Frontal cortex (tissue), 4 donors: ENCODE results near the gene SCIN. TPM values are rescaled to one million over a fixed set of nuclear protein-coding genes. Genes with fewer than 3 reads are reported as not detected.
"Not testable (repeated sequence)": the region's sequence is repeated elsewhere in the genome, so short reads cannot be mapped to it uniquely, and the experiment has no call there.

Experiments used
- DNase-seq, 2 donors: peaks; one replicate each; pipeline ENCODE4 v3.0.0; 2012; ENCODE audit warnings: low spot score in 2 of 2
- FAIRE-seq: peaks from 2 replicates; lab custom pipeline; 2012; peaks lifted over from hg19 to GRCh38; lab: Jason Lieb, UNC
- total RNA-seq: library from RNA; depleted of rRNA; stranded (reverse); fragments of >200 nt; gene quantifications from one replicate; pipeline ENCODE4 v1.2.3, GENCODE V29; 2014
- donor health status: control.
- donor health status: control.
- donor health status: control.

SCIN gene
- 1.6 TPM for total RNA-seq

DNA sequence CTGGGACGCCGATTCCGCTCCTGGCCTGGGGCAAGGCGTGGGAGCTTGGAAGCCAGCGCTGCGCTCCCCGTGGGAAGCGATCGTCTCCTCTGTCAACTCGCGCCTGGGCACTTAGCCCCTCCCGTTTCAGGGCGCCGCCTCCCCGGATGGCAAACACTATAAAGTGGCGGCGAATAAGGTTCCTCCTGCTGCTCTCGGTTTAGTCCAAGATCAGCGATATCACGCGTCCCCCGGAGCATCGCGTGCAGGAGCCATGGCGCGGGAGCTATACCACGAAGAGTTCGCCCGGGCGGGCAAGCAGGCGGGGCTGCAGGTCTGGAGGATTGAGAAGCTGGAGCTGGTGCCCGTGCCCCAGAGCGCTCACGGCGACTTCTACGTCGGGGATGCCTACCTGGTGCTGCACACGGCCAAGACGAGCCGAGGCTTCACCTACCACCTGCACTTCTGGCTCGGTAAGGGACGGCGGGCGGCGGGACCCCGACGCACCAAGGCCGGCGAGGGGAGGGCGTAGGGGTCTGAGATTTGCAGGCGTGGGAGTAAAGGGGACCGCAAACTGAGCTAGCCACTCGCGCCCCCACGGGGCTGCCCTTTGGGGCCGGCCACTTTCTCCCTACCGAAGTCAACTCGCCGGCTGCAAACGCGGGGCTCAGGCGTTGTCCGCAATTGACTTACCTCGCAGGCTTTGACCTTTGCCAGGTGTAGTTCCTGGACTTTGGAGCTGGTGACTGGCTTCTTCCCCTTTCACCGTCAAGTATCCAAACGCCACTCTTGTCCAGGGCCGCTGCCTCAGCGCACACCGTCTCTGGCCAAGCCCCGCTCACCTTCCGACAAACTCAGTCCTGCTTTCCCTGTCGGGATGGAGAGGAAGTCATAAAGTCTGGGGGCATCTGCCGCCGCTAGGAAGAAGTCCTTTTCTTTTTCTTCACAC, at the start of gene SCIN:
Gene SCIN (plus strand): TSS at position 187 of the 928 bp plus-strand sequence. CDS start 67 bp downstream, at position 254.
- FAIRE-seq (no peak), DNase-seq (peak in 1 of 2 donors; percentile 33)

DNA sequence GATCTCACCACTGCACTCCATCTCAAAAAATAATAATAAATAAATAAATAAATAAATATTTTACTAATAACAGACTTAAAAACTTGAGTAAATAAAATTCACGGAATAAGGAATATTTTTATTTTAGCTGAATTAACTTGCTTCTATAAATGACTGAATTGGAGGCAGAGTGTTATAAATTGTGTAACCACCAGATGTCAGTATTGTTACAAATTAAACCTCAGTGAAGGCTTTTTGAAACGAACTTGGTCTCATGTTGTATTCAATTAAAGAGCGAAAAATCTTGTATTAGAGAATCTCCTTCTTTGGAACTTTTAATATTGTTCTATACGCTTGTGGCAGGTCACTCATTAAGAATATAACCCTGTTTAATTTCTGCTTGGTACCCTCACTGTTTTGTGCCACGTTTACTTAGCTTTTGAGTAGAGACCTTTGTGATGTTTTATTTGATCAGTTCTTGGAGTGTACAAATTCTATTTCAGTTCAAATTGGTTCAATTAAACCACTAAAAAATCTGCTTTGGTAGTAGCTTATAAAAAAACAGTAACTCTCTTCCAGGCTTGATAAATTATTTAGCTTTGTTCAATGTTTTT, 45.6 kb upstream of the SCIN start:
- peak in 1 of 2 donors; percentile 16 for DNase-seq
- FAIRE-seq, result peak; percentile 98

DNA sequence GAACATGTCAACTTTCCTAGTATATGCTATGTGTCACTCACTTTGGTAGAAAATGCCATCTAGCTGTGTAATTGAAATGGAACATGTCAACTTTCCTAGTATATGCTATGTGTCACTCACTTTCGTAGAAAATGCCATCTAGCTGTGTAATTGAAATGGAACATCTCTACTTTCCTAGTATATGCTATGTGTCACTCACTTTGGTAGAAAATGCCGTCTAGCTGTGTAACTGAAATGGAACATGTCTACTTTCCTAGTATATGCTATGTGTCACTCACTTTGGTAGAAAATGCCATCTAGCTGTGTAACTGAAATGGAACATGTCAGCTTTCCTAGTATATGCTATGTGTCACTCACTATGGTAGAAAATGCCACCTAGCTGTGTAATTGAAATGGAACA, 43.8 kb upstream of the SCIN start:
- DNase-seq, FAIRE-seq: not testable (repeated sequence)

DNA sequence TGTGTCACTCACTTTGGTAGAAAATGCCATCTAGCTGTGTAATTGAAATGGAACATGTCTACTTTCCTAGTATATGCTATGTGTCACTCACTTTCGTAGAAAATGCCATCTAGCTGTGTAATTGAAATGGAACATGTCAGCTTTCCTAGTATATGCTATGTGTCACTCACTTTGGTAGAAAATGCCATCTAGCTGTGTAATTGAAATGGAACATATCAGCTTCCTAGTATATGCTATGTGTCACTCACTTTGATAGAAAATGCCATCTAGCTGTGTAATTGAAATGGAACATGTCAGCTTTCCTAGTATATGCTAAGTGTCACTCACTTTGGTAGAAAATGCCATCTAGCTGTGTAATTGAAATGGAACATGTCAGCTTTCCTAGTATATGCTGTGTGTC, 42.9 kb upstream of the SCIN start:
- FAIRE-seq, DNase-seq: not testable (repeated sequence)

DNA sequence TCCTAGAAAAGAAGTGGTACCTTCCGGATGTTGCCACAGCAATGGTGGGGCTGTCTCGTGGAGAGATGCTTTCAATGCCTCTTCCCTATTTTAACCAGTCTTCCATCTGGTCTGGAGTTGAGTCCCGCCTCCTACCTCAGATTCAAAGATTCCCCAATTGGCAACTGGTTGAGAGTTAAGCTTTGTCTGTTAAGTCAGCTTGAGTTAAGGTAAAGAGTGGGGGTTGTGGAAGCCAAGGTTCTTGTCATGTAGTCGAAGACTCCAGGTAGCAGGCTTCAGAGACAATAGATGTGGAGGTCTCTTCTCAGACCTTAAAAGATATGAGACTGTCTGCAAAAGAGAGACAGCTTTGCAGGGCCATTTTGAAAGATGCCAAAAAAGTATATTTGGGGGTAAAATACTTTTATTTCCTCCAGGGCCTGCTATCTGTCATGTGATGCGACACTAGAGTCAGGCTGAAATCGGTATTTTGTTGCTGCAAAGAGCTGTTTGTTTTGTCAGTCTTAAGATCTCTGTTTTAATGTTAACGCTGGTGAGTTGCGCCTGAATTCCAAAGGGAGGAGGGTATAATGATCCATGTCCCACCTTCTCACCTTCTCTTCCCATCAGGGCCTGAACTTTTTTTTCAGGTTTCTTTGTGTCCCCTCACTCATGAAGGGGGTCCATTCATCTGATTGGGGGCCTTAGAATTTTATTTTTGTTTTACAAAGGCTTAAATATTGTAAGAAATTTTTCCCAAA, 40.4 kb upstream of the SCIN start:
- no peak for FAIRE-seq
- DNase-seq, result no peak

DNA sequence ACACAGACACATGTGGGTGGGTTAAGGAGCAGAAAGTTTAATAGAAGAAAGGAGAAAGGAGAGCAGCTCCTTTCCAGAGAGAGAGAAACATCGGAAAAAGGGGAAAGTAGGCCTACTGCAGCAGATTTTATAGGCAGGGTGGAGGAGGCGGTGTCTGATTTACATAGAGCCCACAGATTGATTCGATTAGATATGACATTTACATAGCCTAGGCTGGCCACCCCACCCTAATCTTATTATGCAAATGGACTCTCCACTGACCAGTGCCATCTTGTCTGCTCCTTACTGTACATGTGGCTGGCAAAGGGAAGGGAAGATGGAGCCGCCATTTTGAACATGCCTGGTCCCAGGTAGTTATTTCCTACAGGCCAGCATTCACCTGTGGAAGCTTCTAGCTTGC, 38.7 kb upstream of the SCIN start:
- DNase-seq (no peak), FAIRE-seq (no peak)

DNA sequence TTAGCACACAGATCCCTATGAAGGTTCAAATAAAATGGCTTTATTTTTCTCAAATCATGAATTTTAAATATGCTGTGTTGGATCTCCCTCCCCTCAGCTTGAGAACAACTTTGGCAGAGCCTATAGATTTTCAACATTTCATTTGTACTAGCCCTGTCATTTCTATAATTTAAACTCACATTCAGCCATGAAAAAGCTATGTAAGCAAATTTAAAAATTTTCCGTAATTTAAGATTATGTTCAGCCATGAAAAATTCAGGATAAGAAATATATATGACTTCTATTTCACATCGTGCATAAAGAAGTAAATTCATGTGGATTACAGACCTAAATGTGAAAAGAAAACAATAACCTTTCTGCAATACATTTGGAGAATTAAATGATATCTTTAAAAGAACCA, 36.5 kb upstream of the SCIN start:
- no peak for DNase-seq
- no peak for FAIRE-seq

DNA sequence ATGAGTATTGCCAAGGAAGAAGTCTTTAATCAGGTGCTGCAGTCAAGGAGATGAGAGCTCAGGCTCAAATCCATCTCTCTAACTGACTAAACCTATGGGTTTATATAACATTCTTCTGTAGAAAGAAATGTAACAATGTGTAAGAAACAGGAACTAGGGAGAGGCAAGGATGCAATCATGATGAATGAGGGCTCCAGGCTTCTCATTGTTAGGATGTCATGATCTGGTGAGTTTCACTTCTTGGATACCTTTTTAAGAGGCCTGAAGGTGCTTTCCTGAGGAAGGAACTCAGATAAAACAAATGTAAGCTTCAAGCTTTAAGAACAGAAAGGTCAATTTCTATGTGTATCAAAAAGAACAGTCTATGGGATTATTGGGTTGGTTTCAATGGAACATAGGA, 30.8 kb upstream of the SCIN start:
- DNase-seq (no peak), FAIRE-seq (no peak)

DNA sequence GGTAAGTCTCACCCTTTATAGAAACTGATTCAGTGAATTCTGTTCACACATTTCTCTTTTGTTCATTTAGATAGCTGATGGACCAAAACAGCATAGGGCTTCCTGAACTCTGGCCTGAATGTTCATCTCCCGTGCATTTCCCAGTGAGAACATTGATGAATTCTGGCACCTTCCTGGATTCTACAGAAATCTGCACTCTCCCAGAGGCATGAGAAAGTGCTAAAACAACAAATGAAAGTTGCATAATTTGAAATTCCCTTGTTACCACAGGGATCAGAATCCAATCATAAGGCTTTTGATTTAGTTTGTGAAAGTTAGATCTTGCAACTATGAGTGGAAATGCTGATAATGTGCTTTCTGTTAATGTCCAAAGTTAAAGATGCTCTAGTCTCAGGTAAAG, 29.7 kb upstream of the SCIN start:
- DNase-seq, result no peak
- no peak for FAIRE-seq

DNA sequence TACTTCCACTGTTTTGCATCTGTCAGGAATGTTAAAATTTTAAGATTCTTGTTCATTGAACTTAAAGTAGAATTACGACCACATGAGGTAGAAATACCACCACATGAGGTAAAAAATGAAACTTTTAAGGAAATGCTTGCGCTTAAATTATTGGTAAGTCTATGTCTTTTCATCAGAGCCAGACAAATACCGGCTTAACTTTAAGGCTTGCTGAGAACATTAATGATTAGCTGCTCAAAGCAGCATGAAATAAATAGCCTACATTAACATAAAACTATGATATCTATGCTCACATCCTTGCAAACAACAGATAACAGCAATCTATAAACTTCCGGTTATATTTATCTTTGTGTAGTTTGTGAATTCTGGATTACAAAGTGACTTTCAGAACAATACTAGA, 26.9 kb upstream of the SCIN start:
- DNase-seq (no peak), FAIRE-seq (no peak)

DNA sequence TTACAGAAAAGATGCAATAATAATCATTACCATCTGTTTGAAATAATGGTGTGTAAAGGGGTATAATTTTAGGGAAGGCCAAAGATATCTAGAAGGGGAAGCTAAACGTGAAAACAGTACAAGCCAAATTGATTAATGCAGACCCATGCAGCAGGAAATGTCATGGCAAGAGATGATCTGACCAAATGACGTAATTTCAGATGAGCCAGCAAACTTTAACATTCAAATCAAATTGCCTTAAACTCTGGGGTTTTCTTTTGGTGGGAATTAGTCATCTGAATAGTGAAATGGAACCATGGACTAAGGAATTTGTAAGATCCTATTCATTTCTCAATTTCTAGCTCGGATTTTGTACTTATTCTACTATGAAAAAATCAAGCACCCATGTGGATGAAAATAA, 21.4 kb upstream of the SCIN start:
- FAIRE-seq, result no peak
- DNase-seq, result no peak

DNA sequence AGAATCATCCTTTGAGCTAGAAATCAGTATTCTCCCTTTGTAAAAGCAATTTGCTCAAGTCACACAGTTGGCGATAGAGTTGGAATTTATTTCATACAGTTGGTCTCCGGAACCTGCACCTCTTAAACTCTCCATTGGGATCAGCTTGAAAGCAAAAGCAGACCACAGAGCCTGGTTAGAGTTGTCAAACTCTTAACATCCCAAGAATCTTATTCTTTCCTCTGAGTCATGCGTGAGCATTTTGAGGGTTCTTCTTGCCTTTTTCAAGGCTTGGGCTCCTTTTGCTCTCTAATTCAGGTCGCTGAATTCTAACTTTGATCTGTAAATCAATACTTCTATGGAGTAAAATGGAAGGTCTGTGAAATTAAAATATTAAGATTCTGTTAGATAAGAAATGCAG, 19.6 kb upstream of the SCIN start:
- FAIRE-seq (no peak), DNase-seq (no peak)

DNA sequence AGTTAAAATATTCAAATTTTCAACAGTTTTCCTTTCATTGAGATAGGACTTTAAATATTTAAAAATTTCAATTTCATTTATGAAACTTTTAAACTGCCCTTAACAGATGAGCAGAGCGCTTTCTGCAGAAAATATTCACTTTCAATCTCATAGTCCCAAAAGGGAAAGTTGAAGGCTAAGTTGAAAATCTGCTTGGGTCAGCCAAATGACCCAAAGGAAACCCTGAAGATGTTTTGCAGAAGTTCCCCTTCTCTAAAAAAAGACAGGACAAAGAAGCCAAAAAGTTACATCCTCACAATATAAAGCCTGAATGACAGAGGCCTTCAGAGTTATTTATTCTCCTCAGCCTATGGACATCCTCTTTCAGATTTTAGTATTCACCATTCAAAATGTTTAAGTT, 17.6 kb upstream of the SCIN start:
- FAIRE-seq (no peak), DNase-seq (no peak)

DNA sequence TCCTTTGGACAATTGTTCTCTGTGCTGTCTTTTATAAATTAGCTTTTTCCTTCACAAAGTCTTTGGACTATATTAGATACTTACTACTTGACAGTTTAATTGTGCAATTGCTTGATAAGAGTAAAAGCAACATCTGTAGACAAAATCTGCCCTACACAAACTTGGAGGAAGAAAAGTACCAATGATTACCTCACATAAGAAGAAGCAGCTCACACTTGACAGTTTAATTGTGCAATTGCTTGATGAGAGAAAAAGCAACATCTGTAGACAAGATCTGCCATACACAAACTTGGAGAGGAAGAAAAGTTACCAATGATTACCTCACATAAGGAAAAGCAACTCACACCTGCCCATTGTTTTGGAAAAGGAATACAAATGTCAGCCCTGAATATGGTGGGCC, 17.1 kb upstream of the SCIN start:
- DNase-seq (no peak), FAIRE-seq (no peak)

DNA sequence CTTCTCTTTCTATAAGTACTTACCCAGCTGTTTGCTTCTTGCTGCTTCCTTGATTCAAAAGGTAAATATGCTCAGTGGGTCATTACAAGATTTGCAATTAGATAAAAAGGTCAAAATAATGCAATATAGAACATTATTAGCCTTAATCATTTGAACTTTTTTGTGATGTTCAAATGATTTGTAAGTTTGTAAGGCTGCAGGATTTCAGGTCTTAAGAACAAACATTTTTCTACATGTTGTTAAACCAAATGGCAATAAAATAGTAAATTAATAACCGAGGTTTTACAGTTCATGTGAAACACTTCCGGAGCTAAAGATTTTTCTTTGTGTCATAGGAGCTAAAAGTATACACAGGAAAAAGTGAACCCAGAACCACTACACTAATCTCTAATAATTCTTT, 16.2 kb upstream of the SCIN start:
- FAIRE-seq (no peak), DNase-seq (no peak)

DNA sequence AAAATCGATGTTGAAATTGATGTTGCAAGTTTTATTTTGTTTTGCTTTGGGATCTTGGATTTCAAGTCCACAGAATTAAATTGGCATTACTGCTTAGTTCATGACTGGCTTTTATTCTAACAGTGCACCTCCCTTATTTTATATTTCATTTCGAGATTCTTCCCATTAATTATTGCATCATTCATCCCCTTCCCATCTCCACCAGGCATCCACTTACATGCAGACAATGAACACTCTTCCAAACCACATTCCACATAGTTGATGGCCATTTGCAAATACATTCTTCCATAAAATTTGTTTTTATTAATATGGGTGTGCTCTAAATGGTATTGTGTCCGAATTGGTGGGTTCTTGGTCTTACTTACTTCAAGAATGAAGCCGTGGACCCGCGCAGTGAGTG, 15.6 kb upstream of the SCIN start:
- DNase-seq (no peak), FAIRE-seq (no peak)

DNA sequence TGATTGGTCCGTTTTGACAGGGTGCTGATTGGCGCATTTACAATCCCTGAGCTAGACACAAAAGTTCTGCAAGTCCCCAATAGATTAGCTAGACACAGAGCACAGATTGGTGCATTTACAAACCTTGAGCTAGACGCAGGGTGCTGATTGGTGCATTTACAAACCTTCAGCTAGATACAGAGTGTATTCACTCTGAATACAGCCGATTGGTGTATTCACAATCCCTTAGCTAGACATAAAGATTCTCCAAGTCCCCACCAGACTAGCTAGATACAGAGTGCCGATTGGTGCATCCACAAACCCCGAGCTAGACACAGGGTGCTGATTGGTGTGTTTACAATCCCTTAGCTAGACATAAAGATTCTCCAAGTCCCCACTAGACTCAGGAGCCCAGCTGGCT, 14.8 kb upstream of the SCIN start:
- not testable (repeated sequence) for DNase-seq, FAIRE-seq

DNA sequence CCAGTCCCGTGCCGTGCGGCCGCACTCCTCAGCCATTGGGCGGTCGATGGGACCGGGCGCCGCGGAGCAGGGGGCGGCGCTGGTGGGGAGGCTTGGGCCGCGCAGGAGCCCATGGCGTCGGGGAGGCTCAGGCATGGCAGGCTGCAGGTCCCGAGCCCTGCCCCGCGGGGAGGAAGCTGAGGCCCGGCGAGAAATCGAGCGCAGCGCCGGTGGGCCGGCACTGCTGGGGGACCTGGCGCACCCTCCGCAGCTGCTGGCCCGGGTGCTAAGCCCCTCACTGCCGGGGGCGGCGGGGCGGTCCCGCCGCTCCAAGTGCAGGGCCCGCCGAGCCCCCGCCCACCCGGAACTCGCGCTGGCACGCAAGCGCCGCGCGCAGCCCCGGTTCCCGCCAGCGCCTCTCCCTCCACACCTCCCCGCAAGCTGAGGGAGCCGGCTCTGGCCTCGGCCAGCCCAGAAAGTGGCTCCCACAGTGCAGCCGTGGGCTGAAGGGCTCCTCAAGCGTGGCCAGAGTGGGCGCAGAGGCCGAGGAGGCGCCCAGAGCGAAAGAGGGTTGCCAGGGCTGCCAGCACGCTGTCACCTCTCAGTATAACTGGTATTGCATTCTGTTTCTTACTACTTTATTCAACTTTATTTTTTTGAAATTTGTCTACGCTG, 14.3 kb upstream of the SCIN start:
- not testable (repeated sequence) for FAIRE-seq

DNA sequence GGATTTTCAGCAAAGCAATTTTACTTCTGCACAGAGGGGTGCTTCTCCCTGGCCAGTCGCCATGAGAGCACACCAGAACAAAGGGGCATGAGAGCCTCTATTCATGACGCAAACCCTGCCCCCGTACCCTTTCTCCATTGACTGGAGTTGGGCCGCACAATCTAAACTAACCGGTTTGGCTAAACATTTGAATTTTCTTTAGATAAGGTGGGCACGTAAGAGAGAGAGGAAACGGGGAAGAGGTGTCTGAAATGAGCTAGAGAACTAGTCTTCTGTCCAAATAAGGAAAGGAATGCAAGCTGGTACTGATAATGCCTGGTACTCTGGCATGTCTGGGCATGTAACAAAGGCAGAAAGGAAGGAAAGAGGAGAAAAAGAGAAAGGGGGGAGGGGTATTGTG, 13.2 kb upstream of the SCIN start:
- no peak for FAIRE-seq
- no peak for DNase-seq

More for the DNA sequence above, 14.3 kb upstream of the SCIN start:
- DNase-seq, result not testable (repeated sequence)
